NCI-H1436 (cell line): ENCODE measurements around the gene PTPRK.
A peak's percentile ranks its signal among the peaks of the same experiment; 100 is the strongest.
"Not testable (repeated sequence)": the region's sequence is repeated elsewhere in the genome, so short reads cannot be mapped to it uniquely, and the experiment has no call there.

Source experiments
- DNase-seq: peaks from one replicate; lab custom pipeline; 2025; lab: John Stamatoyannopoulos, UW

The PTPRK gene

GRCh38 chr6:128487746-128488145 lies 32.7 kb downstream of the PTPRK start:
- DNase-seq = no peak

- DNase-seq = no peak
Measured at GRCh38 chr6:128487055-128487454, 33.3 kb downstream of the PTPRK start.

- not testable (repeated sequence) for DNase-seq
Measured at GRCh38 chr6:128486580-128486979, 33.8 kb downstream of the PTPRK start.

- DNase-seq = no peak
Measured at GRCh38 chr6:128483472-128484135, 36.8 kb downstream of the PTPRK start.

GRCh38 chr6:128482642-128483041 lies 37.8 kb downstream of the PTPRK start:
- DNase-seq = no peak

GRCh38 chr6:128479991-128480390 lies 40.4 kb downstream of the PTPRK start:
- no peak for DNase-seq

- no peak for DNase-seq
Measured at GRCh38 chr6:128479048-128479666, 41.2 kb downstream of the PTPRK start.

- no peak for DNase-seq
Measured at GRCh38 chr6:128478230-128479047, 42.0 kb downstream of the PTPRK start.

GRCh38 chr6:128474933-128475332 lies 45.5 kb downstream of the PTPRK start:
- no peak for DNase-seq

GRCh38 chr6:128474481-128474880 lies 45.9 kb downstream of the PTPRK start:
- DNase-seq = no peak

GRCh38 chr6:128471907-128472306 lies 48.5 kb downstream of the PTPRK start:
- no peak for DNase-seq

GRCh38 chr6:128465368-128466343 lies 54.7 kb downstream of the PTPRK start:
- no peak for DNase-seq

GRCh38 chr6:128464790-128465189 lies 55.6 kb downstream of the PTPRK start:
- no peak for DNase-seq

- no peak for DNase-seq
Measured at GRCh38 chr6:128463942-128464341, 56.5 kb downstream of the PTPRK start.

- no peak for DNase-seq
Measured at GRCh38 chr6:128461501-128461900, 58.9 kb downstream of the PTPRK start.

GRCh38 chr6:128456510-128457230 lies 63.7 kb downstream of the PTPRK start:
- DNase-seq = no peak

- DNase-seq = no peak
Measured at GRCh38 chr6:128455959-128456358, 64.4 kb downstream of the PTPRK start.

- DNase-seq = no peak
Measured at GRCh38 chr6:128452713-128453112, 67.7 kb downstream of the PTPRK start.

- peak; percentile 52 for DNase-seq
Measured at GRCh38 chr6:128446497-128446896, 73.9 kb downstream of the PTPRK start.

GRCh38 chr6:128443553-128443952 lies 76.8 kb downstream of the PTPRK start:
- no peak for DNase-seq

GRCh38 chr6:128439627-128440026 lies 80.8 kb downstream of the PTPRK start:
- DNase-seq = no peak
